Measurements from ENCODE around the gene ATXN1.

Gene ATXN1

GRCh38 chr6:16743664-16744210 is 17.5 kb downstream of the ATXN1 start:
- no peak for DNase-seq (ENCODE audit: low spot score)

GRCh38 chr6:16742116-16742515 is 19.1 kb downstream of the ATXN1 start:
- no peak for DNase-seq (ENCODE audit: low spot score)

GRCh38 chr6:16741112-16742016 is 19.9 kb downstream of the ATXN1 start:
- DNase-seq (ENCODE audit: low spot score): no peak

GRCh38 chr6:16740097-16740496 is 21.2 kb downstream of the ATXN1 start:
- no peak for DNase-seq (ENCODE audit: low spot score)

GRCh38 chr6:16739329-16739801 is 21.9 kb downstream of the ATXN1 start:
- DNase-seq (ENCODE audit: low spot score): peak; percentile 44

GRCh38 chr6:16737925-16738324 is 23.3 kb downstream of the ATXN1 start:
- DNase-seq (ENCODE audit: low spot score): no peak

GRCh38 chr6:16736856-16737775 is 24.1 kb downstream of the ATXN1 start:
- DNase-seq (ENCODE audit: low spot score): no peak

- no peak for DNase-seq (ENCODE audit: low spot score)
These were observed 26.2 kb downstream of the ATXN1 start for GRCh38 chr6:16735014-16735413.

- DNase-seq (ENCODE audit: low spot score): no peak
These were observed 28.2 kb downstream of the ATXN1 start for GRCh38 chr6:16733085-16733484.

- no peak for DNase-seq (ENCODE audit: low spot score)
These were observed 29.7 kb downstream of the ATXN1 start for GRCh38 chr6:16731478-16732051.

GRCh38 chr6:16730738-16731477 is 30.4 kb downstream of the ATXN1 start:
- no peak for DNase-seq (ENCODE audit: low spot score)

GRCh38 chr6:16729744-16730143 is 31.5 kb downstream of the ATXN1 start:
- DNase-seq (ENCODE audit: low spot score): no peak

GRCh38 chr6:16729183-16729691 is 32.0 kb downstream of the ATXN1 start:
- DNase-seq (ENCODE audit: low spot score): no peak

- DNase-seq (ENCODE audit: low spot score): no peak
These were observed 32.6 kb downstream of the ATXN1 start for GRCh38 chr6:16728513-16729182.

- no peak for DNase-seq (ENCODE audit: low spot score)
These were observed 33.3 kb downstream of the ATXN1 start for GRCh38 chr6:16727996-16728395.

- no peak for DNase-seq (ENCODE audit: low spot score)
These were observed 36.0 kb downstream of the ATXN1 start for GRCh38 chr6:16725145-16725864.

GRCh38 chr6:16723826-16724225 is 37.4 kb downstream of the ATXN1 start:
- no peak for DNase-seq (ENCODE audit: low spot score)

- DNase-seq (ENCODE audit: low spot score): no peak
These were observed 37.9 kb downstream of the ATXN1 start for GRCh38 chr6:16723402-16723801.

- no peak for DNase-seq (ENCODE audit: low spot score)
These were observed 38.6 kb downstream of the ATXN1 start for GRCh38 chr6:16722630-16723029.

- no peak for DNase-seq (ENCODE audit: low spot score)
These were observed 39.3 kb downstream of the ATXN1 start for GRCh38 chr6:16721977-16722376.

Data from putamen (tissue), 1 donor.